Nephron (organoid): ENCODE results near the gene ZGRF1.
"Not testable (repeated sequence)": the region's sequence is repeated elsewhere in the genome, so short reads cannot be mapped to it uniquely, and the experiment has no call there.

Experiments used
- H3K27ac Mint-ChIP-seq, 3 experiments: 2 replicates each; pipeline ENCODE4 v1.8.0; 2020; ENCODE audit warnings: mixed read lengths in 3 of 3, mild to moderate bottlenecking in 2 of 3, moderate library complexity in 1 of 3
- H3K27me3 Mint-ChIP-seq: 2 replicates; pipeline ENCODE4 v1.8.0; 2021; ENCODE audit warnings: low read depth, mild to moderate bottlenecking, moderate library complexity, mixed read lengths
- H3K36me3 Mint-ChIP-seq: 2 replicates; pipeline ENCODE4 v1.8.0; 2020; ENCODE audit warnings: low read depth, mixed read lengths
- H3K4me1 Mint-ChIP-seq: 2 replicates; pipeline ENCODE4 v1.8.0; 2020; ENCODE audit warnings: mixed read lengths
- H3K4me3 Mint-ChIP-seq, 3 experiments: 2 replicates each; pipeline ENCODE4 v1.8.0; 2020; ENCODE audit warnings: mild to moderate bottlenecking in 3 of 3, mixed read lengths in 3 of 3, moderate library complexity in 2 of 3
- H3K9me3 Mint-ChIP-seq: 2 replicates; pipeline ENCODE4 v1.8.0; 2020; ENCODE audit warnings: mixed read lengths
- CTCF ChIP-seq, 3 experiments: fragments of 200-600 bp; sonication (generic); IDR thresholded peaks; one replicate each; pipeline ENCODE4 v1.5.0; 2021; ENCODE audit warnings: antibody characterized with exemption in 3 of 3; ENCODE audit not compliant: unreplicated experiment in 3 of 3

Gene ZGRF1

GRCh38 chr4:112559053-112559452 is 77.7 kb downstream of the ZGRF1 start:
- Mint-ChIP-seq H3K9me3 (no peaks in the 10 kb centered on the region), H3K36me3 (peaks cover 3% of the 10 kb centered on the region), H3K4me3 (no peak overlapping the region), H3K4me1 (no peaks in the 10 kb centered on the region), H3K27ac (no peak overlapping the region), H3K27me3 (no peaks in the 10 kb centered on the region)
- TF ChIP-seq CTCF (IDR thresholded peaks at IDR 0.05; ENCODE audit: unreplicated experiment in 3 of 3): no peak

GRCh38 chr4:112557676-112558411 is 78.9 kb downstream of the ZGRF1 start:
- Mint-ChIP-seq H3K27ac (no peak overlapping the region), H3K36me3 (peaks cover 3% of the 10 kb centered on the region), H3K9me3 (no peaks in the 10 kb centered on the region), H3K4me1 (no peaks in the 10 kb centered on the region), H3K27me3 (no peaks in the 10 kb centered on the region), H3K4me3 (no peak overlapping the region)
- TF ChIP-seq CTCF (IDR thresholded peaks at IDR 0.05; ENCODE audit: unreplicated experiment in 3 of 3): no peak

DNA sequence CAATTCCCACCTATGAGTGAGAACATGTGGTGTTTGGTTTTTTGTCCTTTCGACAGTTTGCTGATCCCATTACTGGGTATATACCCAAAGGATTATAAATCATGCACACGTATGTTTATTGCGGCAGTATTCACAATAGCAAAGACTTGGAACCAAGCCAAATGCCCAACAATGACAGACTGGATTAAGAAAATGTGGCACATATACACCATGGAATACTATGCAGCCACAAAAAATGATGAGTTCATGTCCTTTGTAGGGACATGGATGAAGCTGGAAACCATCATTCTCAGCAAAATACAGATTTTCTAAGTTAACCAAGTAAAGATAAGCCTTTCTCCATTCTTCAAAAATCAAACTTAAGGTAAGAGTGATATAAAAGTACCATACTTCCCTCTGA is 82.4 kb downstream of the ZGRF1 start:
- not testable (repeated sequence) for H3K36me3 Mint-ChIP-seq, H3K4me3 Mint-ChIP-seq, H3K9me3 Mint-ChIP-seq, H3K4me1 Mint-ChIP-seq, H3K27me3 Mint-ChIP-seq, H3K27ac Mint-ChIP-seq

- H3K27ac Mint-ChIP-seq: no peak overlapping the region
- no peak for TF ChIP-seq CTCF (IDR thresholded peaks at IDR 0.05; ENCODE audit: unreplicated experiment in 3 of 3)
- no peaks in the 10 kb centered on the region for H3K9me3 Mint-ChIP-seq
- H3K27me3 Mint-ChIP-seq: no peaks in the 10 kb centered on the region
- peaks cover 3% of the 10 kb centered on the region for H3K36me3 Mint-ChIP-seq
- no peak overlapping the region for H3K4me3 Mint-ChIP-seq
- H3K4me1 Mint-ChIP-seq: no peaks in the 10 kb centered on the region
These were observed 84.0 kb downstream of the ZGRF1 start for GRCh38 chr4:112552668-112553067.

DNA sequence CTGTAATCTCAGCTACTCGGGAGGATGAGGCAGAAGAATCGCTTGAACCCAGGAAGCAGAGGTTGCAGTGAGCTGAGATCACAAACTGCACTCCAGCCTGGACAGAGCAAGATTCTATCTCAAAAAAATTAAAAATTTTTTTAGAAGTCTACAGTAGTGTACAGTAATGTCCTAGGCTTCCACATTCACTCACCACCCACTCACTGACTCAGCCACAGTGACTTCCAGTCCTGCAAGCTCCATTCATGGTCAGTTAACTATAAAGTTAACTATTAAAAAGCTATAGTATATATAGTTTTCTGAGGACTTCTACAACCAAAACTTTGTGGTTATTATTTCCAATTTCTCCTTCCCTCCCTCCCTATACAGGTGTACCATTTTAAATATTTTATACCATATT is 86.0 kb downstream of the ZGRF1 start:
- H3K27ac Mint-ChIP-seq: no peak overlapping the region
- H3K9me3 Mint-ChIP-seq: no peaks in the 10 kb centered on the region
- H3K4me1 Mint-ChIP-seq: no peaks in the 10 kb centered on the region

GRCh38 chr4:112546476-112546875 is 90.2 kb downstream of the ZGRF1 start:
- no peak overlapping the region for H3K27ac Mint-ChIP-seq
- no peaks in the 10 kb centered on the region for H3K36me3 Mint-ChIP-seq
- no peaks in the 10 kb centered on the region for H3K9me3 Mint-ChIP-seq
- no peaks in the 10 kb centered on the region for H3K4me1 Mint-ChIP-seq
- no peaks in the 10 kb centered on the region for H3K27me3 Mint-ChIP-seq
- no peak overlapping the region for H3K4me3 Mint-ChIP-seq
- no peak for TF ChIP-seq CTCF (IDR thresholded peaks at IDR 0.05; ENCODE audit: unreplicated experiment in 3 of 3)

More for the DNA sequence above, 86.0 kb downstream of the ZGRF1 start:
- no peaks in the 10 kb centered on the region for H3K36me3 Mint-ChIP-seq
- no peak overlapping the region for H3K4me3 Mint-ChIP-seq
- TF ChIP-seq CTCF (IDR thresholded peaks at IDR 0.05; ENCODE audit: unreplicated experiment in 3 of 3): no peak
- H3K27me3 Mint-ChIP-seq: no peaks in the 10 kb centered on the region
